ENCODE measurements around the gene CENPI. TPM values are rescaled to one million over a fixed set of nuclear protein-coding genes. Genes with fewer than 3 reads are reported as not detected.

The CENPI gene
- total and polyA plus RNA-seq, 10 of the 15 experiments (the other 5 are each of a cell fraction or from before 2014, with no cell fraction given): 6.9 to 25.8 (median 17.5) TPM

- TF ChIP-seq HSF1 (IDR thresholded peaks at IDR 0.05; ENCODE audit: low read depth, low read length) (no peak), JUNB (IDR thresholded peaks at IDR 0.05) (peak; percentile 73), SMAD1 (IDR thresholded peaks at IDR 0.05; ENCODE audit: low read depth, partially characterized antibody) (no peak), POLR2AphosphoS5 (IDR thresholded peaks at IDR 0.05; ENCODE audit: low read length) (no peak), ZNF274 (IDR thresholded peaks at IDR 0.05; ENCODE audit: insufficient read depth, insufficient read length) (no peak), SIX5 (IDR thresholded peaks at IDR 0.05; ENCODE audit: low read depth, low read length, severe bottlenecking) (no peak), CBFB (IDR thresholded peaks at IDR 0.05; ENCODE audit: low read depth) (no peak), NR2F1 (conservative IDR thresholded peaks at IDR 0.05) (no peak), ETV6 (conservative IDR thresholded peaks at IDR 0.05 in 1 of 2, IDR thresholded peaks at IDR 0.05 in 1 of 2; ENCODE audit: borderline replicate concordance in 1 of 2, low read depth in 1 of 2) (peak in 1 of 2 experiments; percentile 88; a peak in 2 of 4 replicates), POU2F2 (IDR thresholded peaks at IDR 0.05; ENCODE audit: borderline replicate concordance, low read depth, low read length) (no peak), IRF4 (IDR thresholded peaks at IDR 0.05; ENCODE audit: low read depth, low read length) (peak; percentile 48; the same call in 1 of the 2 replicates), BCL3 (IDR thresholded peaks at IDR 0.05; ENCODE audit: borderline replicate concordance, insufficient read depth, low read depth, low read length, poor library complexity, severe bottlenecking) (no peak), MAX (IDR thresholded peaks at IDR 0.05; ENCODE audit: low read depth, low read length) (no peak), CTCF (IDR thresholded peaks at IDR 0.05 in 2 of 3, conservative IDR thresholded peaks at IDR 0.05 in 1 of 3; ENCODE audit: control insufficient read depth in 2 of 3, extremely low read depth in 1 of 3, insufficient read depth in 1 of 3, low read depth in 3 of 3, low read length in 3 of 3) (no peak), RAD21 (IDR thresholded peaks at IDR 0.05; ENCODE audit: insufficient read depth, low read depth, low read length) (no peak), PML (IDR thresholded peaks at IDR 0.05; ENCODE audit: low read length) (no peak), ZZZ3 (IDR thresholded peaks at IDR 0.05; ENCODE audit: control insufficient read depth, insufficient read length, low read depth) (no peak), IKZF2 (IDR thresholded peaks at IDR 0.05) (0 out of 4 replicates have a peak, but pooled peaks of 1 of the 2 experiments have one; percentile 20), TCF7 (IDR thresholded peaks at IDR 0.05; ENCODE audit: borderline replicate concordance) (no peak), SPI1 (IDR thresholded peaks at IDR 0.05; ENCODE audit: borderline replicate concordance, insufficient read depth, low read depth, low read length) (peak; percentile 95)
Measured at GRCh38 chrX:101057093-101057714, 40.8 kb upstream of the CENPI start (continued).

Data from GM12878 (cell line).